Kidney epithelial cell (primary cell): ENCODE measurements around the gene PIK3AP1. TPM values are rescaled to one million over a fixed set of nuclear protein-coding genes. Genes with fewer than 3 reads are reported as not detected.
"Not testable (repeated sequence)": the region's sequence is repeated elsewhere in the genome, so short reads cannot be mapped to it uniquely, and the experiment has no call there.

ENCODE experiments used
- DNase-seq: peaks from one replicate; pipeline ENCODE4 v3.0.0-alpha.2; 2010; ENCODE audit warnings: low read depth
- H3K27me3 ChIP-seq: 2 replicates; pipeline ENCODE4 v1.6.0; 2011; ENCODE audit warnings: low read length; ENCODE audit not compliant: control insufficient read depth, insufficient read depth
- H3K36me3 ChIP-seq: 2 replicates; pipeline ENCODE4 v1.5.1; 2011; ENCODE audit warnings: low read length; ENCODE audit not compliant: control insufficient read depth, insufficient read depth
- H3K4me3 ChIP-seq: 2 replicates; pipeline ENCODE4 v1.5.1; 2011; ENCODE audit warnings: low read depth, mild to moderate bottlenecking, control low read depth, low read length
- total RNA-seq: library from RNA; depleted of rRNA; stranded (reverse); fragments of >200 nt; gene quantifications from 2 replicates; pipeline ENCODE4 v1.2.3, GENCODE V29; 2015
- TF ChIP-seq, protein P1 (sequence below): IDR thresholded peaks from 2 replicates; pipeline ENCODE4 v1.5.1; 2011; ENCODE audit warnings: mild to moderate bottlenecking, moderate library complexity, low read length, control low read depth, inconsistent platforms; ENCODE audit not compliant: insufficient read depth, poor library complexity, severe bottlenecking

Gene PIK3AP1
- total RNA-seq, 1 donor from 2014 or later, result 8.9 TPM

DNA sequence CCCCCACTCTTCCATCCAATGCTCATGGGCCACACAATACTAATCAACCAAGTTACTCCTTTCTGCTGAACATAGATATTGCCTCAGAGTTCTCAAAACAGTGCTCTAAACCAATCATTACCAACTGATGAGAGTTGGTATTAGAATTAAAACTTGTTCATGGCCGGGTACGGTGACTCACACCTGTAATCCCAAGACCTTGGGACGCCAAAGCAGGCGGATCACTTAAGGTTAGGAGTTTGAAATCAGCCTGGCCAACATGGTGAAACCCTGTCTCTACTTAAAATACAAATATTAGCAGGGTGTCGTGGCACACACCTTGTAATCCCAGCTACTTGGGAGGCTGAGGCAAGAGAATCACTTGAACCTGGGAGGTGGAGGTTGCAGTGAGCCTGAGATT is 141.7 kb downstream of the PIK3AP1 start:
- Histone ChIP-seq H3K36me3 (no peaks in the 10 kb centered on the region), H3K4me3 (no peak overlapping the region), H3K27me3 (no peaks in the 10 kb centered on the region)
- TF ChIP-seq, protein P1, sequence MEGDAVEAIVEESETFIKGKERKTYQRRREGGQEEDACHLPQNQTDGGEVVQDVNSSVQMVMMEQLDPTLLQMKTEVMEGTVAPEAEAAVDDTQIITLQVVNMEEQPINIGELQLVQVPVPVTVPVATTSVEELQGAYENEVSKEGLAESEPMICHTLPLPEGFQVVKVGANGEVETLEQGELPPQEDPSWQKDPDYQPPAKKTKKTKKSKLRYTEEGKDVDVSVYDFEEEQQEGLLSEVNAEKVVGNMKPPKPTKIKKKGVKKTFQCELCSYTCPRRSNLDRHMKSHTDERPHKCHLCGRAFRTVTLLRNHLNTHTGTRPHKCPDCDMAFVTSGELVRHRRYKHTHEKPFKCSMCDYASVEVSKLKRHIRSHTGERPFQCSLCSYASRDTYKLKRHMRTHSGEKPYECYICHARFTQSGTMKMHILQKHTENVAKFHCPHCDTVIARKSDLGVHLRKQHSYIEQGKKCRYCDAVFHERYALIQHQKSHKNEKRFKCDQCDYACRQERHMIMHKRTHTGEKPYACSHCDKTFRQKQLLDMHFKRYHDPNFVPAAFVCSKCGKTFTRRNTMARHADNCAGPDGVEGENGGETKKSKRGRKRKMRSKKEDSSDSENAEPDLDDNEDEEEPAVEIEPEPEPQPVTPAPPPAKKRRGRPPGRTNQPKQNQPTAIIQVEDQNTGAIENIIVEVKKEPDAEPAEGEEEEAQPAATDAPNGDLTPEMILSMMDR, result no peak
- no peak for DNase-seq

DNA sequence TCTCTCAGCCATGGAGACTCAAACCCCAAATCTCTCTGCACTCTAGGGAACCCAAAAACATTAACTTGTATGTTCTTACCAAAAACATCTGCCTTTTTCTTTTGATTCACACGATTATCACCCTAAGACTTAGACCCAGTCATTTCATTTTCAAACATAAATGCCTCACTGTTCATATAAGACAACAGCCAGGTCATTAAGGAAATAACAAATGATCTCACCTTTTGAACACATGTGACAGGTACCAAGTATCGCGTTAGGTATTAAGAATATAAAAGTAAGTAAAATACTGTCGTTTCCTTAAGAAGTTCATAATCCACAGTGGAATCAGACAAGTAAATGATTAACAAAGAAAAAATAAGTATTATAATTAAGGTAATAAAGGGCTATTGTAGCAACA is 142.3 kb downstream of the PIK3AP1 start:
- no peaks in the 10 kb centered on the region for H3K36me3 ChIP-seq
- TF ChIP-seq, protein P1, result no peak
- H3K27me3 ChIP-seq, result no peaks in the 10 kb centered on the region
- DNase-seq, result no peak
- no peak overlapping the region for H3K4me3 ChIP-seq

DNA sequence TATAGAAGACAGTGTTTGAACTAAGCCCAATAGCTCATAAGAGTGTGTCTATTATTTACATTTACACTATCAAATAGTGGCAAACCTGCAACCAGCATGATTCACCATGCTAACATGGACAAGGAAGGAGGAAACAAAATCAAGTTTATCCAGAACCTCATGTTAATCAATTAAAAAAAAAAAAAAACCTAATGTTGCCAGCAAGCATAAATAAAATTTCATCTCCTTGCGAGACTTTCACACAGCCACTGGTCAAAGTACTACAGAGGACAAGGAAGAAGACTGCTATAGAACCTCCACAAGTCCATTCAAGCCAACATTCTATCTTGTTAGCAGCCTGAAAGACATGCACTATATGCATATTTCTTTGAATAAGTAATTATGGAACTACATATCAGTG is 143.2 kb downstream of the PIK3AP1 start:
- TF ChIP-seq, protein P1, result no peak
- H3K4me3 ChIP-seq, result no peak overlapping the region
- no peaks in the 10 kb centered on the region for H3K36me3 ChIP-seq
- H3K27me3 ChIP-seq, result no peaks in the 10 kb centered on the region
- no peak for DNase-seq

DNA sequence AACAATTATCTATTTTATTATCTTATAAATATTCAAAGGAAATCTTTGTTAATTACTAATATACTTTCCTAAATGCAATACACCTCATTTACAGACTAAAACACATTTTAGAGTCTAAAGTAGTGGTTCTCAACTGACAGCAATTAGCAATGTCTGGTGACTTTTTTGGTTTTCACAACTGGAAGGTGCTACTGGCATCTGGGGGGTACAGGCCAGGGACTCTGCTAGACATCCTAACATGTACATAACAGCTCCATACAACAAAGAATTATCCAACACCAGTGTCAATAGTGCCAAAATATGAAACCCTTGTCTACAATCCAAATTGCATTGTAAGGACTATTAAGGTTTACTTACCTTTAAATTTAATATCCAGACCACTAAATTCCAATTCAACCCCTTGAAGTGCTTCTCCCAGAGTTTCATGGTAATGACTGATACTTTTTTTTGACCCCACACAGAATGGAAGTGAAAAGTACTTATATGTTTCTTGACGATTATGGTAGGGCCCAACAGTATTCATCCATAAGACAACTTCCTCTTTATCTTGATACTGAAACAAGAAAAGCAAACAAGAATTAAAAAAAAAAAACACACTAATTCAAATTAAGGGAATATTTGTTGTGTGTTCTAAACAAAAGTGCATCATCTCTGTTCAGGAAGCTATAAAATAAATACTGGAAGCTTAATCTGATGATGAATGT is 143.9 kb downstream of the PIK3AP1 start:
- no peaks in the 10 kb centered on the region for H3K27me3 ChIP-seq
- H3K36me3 ChIP-seq, result no peaks in the 10 kb centered on the region
- TF ChIP-seq, protein P1, result no peak
- no peak for DNase-seq
- no peak overlapping the region for H3K4me3 ChIP-seq

DNA sequence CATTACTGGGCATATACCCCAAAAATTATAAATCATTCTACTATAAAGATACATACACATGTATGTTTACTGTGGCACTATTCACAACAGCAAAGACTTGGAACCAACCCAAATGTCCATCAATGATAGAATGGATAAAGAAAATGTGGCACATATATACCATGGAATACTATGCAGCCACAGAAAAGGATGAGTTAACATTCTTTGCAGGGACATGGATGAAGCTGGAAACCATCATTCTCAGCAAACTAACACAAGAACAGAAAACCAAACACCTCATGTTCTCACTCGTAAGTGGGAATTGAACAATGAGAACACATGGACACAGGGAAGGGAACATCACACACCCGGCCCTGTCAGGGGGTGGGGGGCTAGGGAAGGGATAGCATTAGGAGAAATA is 145.8 kb downstream of the PIK3AP1 start:
- H3K36me3 ChIP-seq, H3K4me3 ChIP-seq, H3K27me3 ChIP-seq, DNase-seq: not testable (repeated sequence)

DNA sequence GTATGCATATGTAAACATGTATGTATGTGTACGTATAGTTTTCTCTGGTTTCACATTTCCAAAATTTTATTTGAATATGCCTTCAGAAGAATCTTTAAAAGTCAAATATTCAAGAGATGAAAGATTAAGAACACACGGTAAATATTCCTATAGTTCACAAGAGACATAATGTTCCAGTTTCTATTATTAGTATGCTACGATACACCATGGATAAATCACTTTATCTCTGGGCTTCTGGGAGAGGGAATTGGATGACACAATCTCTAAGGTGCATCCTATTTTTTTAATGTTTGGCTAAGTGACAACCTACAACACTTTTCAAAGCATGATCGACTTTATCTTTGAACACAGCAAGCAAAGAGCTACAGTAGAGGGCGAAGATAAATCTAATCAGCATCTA is 147.3 kb downstream of the PIK3AP1 start:
- Histone ChIP-seq H3K4me3 (no peak overlapping the region), H3K27me3 (no peaks in the 10 kb centered on the region), H3K36me3 (no peaks in the 10 kb centered on the region)
- TF ChIP-seq, protein P1, result no peak
- no peak for DNase-seq
